Measurements from ENCODE around the gene ATAD3B. TPM values are rescaled to one million over a fixed set of nuclear protein-coding genes. Genes with fewer than 3 reads are reported as not detected.
"Not testable (repeated sequence)": the region's sequence is repeated elsewhere in the genome, so short reads cannot be mapped to it uniquely, and the experiment has no call there.

Gene ATAD3B
- total RNA-seq, 1 experiment from 2014 or later, result 62.9 TPM

DNA sequence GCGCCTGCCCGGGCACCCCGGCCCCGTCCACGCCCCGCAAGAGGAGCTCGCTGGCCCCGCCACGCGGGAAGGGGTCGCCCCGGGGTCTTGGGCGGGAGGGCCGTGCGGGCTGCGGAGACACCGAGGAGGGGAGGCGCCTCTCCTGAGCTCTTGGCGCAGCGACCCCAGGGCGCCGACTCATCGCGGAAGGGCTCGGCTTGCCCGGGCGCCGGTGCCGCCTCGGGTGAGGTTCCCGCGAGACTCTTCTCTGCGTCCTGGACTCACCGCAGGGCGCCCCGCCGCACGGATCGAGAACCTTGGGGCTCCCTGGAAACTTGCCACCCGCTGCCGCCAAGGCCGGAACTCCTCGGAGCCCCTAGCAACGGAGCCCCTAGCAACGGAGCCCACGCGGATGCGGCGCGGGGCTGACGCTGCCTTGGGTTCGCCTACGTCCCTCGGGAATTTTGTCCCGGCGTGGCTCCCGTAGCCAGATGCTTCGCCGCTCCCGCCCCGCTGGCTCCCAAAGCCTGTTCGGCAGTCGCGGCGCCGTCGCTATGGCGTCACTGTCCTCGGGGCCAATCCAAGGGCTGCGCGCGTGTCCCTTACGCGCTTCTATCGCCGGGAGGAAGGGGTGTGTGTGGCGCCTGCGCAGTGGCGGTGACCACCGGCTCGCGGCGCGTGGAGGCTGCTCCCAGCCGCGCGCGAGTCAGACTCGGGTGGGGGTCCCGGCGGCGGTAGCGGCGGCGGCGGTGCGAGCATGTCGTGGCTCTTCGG, 40.1 kb downstream of the ATAD3B start, which contains the start of gene ATAD3A:
Gene ATAD3A (plus strand): TSS at position 630 of the 753 bp plus-strand sequence. CDS start 107 bp downstream, at position 737.
- peak within 1 kb of the TSS; percentile 95 for H3K27ac ChIP-seq (ENCODE audit: low read depth, low read length)
- ChIA-PET RAD21 (ENCODE audit: low non-redundant PET in 1 of 2, low total read pairs in 2 of 2, uncharacterized antibody in 2 of 2, unreplicated experiment in 2 of 2) (no interaction called here), CTCF (interaction anchor here (1.3 kb wide), 1 partner anchor 70 kb away, joined by 3 read pairs; no protein-coding TSS in a partner anchor), POLR2A (no interaction called here)
- intact Hi-C loops (cut with micrococcal nuclease), result loop anchor here (5.0 kb wide), 1 partner anchor 61 kb away; the partner anchor contains the start of gene SSU72
- H2AFZ ChIP-seq (ENCODE audit: low read depth, low read length, poor library complexity, severe bottlenecking), result no peak within 1 kb of the TSS
- BruUV-seq (replicated peaks), result no TSS peak
- no peaks in the 10 kb centered on the region for H3K27me3 ChIP-seq (ENCODE audit: insufficient read depth, low read length)
- peak within 1 kb of the TSS; percentile 74 for H3K4me2 ChIP-seq (ENCODE audit: low read length)
- peaks cover 0 to 8% of the 10 kb centered on the region in 2 experiments; a peak in 2 of 4 replicates for H3K36me3 ChIP-seq (ENCODE audit: control insufficient read depth in 1 of 2, insufficient read depth in 2 of 2, low read length in 2 of 2)
- no peaks in the 10 kb centered on the region for H4K20me1 ChIP-seq (ENCODE audit: insufficient read depth)
- peak; percentile 93 for TF ChIP-seq SP1 (IDR thresholded peaks at IDR 0.05; ENCODE audit: low read depth)
- TF ChIP-seq, protein P1, sequence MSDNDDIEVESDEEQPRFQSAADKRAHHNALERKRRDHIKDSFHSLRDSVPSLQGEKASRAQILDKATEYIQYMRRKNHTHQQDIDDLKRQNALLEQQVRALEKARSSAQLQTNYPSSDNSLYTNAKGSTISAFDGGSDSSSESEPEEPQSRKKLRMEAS (IDR thresholded peaks at IDR 0.05), result peak; percentile 81
- TF ChIP-seq YY1 (IDR thresholded peaks at IDR 0.05; ENCODE audit: extremely low read depth, insufficient replicate concordance, low read depth, low read length), result peak; percentile 21
- no peak for TF ChIP-seq POLR2A (IDR thresholded peaks at IDR 0.05; ENCODE audit: borderline replicate concordance, extremely low read depth, insufficient read depth, insufficient read length)
- no peak for TF ChIP-seq EZH2 (IDR thresholded peaks at IDR 0.05)
- TF ChIP-seq SIN3A (IDR thresholded peaks at IDR 0.05; ENCODE audit: low read depth), result peak; percentile 69
- no peak for TF ChIP-seq EZH2phosphoT487 (IDR thresholded peaks at IDR 0.05; ENCODE audit: borderline replicate concordance)
- TF ChIP-seq, protein P2, sequence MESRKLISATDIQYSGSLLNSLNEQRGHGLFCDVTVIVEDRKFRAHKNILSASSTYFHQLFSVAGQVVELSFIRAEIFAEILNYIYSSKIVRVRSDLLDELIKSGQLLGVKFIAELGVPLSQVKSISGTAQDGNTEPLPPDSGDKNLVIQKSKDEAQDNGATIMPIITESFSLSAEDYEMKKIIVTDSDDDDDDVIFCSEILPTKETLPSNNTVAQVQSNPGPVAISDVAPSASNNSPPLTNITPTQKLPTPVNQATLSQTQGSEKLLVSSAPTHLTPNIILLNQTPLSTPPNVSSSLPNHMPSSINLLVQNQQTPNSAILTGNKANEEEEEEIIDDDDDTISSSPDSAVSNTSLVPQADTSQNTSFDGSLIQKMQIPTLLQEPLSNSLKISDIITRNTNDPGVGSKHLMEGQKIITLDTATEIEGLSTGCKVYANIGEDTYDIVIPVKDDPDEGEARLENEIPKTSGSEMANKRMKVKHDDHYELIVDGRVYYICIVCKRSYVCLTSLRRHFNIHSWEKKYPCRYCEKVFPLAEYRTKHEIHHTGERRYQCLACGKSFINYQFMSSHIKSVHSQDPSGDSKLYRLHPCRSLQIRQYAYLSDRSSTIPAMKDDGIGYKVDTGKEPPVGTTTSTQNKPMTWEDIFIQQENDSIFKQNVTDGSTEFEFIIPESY (IDR thresholded peaks at IDR 0.05; ENCODE audit: extremely low read depth, insufficient replicate concordance, low read length), result peak; percentile 90
- TF ChIP-seq EGR1 (IDR thresholded peaks at IDR 0.05; ENCODE audit: low read depth), result peak; percentile 48; the same call in 1 of the 2 replicates
- TF ChIP-seq ZFX (IDR thresholded peaks at IDR 0.05), result peak; percentile 35; the same call in 1 of the 2 replicates
- no peak; the same call in 1 of the 2 replicates for TF ChIP-seq CBX3 (IDR thresholded peaks at IDR 0.05; ENCODE audit: low read depth)
- TF ChIP-seq ELF1 (IDR thresholded peaks at IDR 0.05; ENCODE audit: borderline replicate concordance, low read depth), result no peak; the same call in 1 of the 2 replicates
- peak; percentile 30 for TF ChIP-seq TCF7L2 (IDR thresholded peaks at IDR 0.05; ENCODE audit: borderline replicate concordance, extremely low read depth, insufficient read depth, insufficient read length)
- TF ChIP-seq, protein P3, sequence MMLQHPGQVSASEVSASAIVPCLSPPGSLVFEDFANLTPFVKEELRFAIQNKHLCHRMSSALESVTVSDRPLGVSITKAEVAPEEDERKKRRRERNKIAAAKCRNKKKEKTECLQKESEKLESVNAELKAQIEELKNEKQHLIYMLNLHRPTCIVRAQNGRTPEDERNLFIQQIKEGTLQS (IDR thresholded peaks at IDR 0.05), result no peak
- TF ChIP-seq RAD21 (IDR thresholded peaks at IDR 0.05; ENCODE audit: low read depth), result no peak
- TF ChIP-seq POLR2AphosphoS5 (IDR thresholded peaks at IDR 0.05; ENCODE audit: low read depth, low read length), result peak; percentile 74
- peak; percentile 90 for TF ChIP-seq SRF (IDR thresholded peaks at IDR 0.05; ENCODE audit: low read depth)
- peak within 1 kb of the TSS; percentile 84 to 85 for H3K4me3 ChIP-seq (replicated peaks in 1 of 2; ENCODE audit: low read depth in 1 of 2, low read length in 2 of 2)
- DNase-seq (ENCODE audit: low read depth, low spot score) (peak; percentile 93), ATAC-seq (peak; percentile 89)
- H3K9me2 ChIP-seq (ENCODE audit: insufficient read depth), result no peaks in the 10 kb centered on the region
- no peaks in the 10 kb centered on the region for H3K9me3 ChIP-seq (ENCODE audit: control insufficient read depth in 1 of 2, insufficient read depth in 1 of 2, low read depth in 1 of 2, low read length in 2 of 2)
- H3K4me1 ChIP-seq (ENCODE audit: control insufficient read depth in 1 of 2, insufficient read depth in 2 of 2, low read length in 2 of 2), result peaks cover 7 to 13% of the 10 kb centered on the region in 2 experiments; a peak in 3 of 4 replicates
- peak within 1 kb of the TSS; percentile 99 for H3K9ac ChIP-seq (ENCODE audit: low read length)
- peaks cover 38% of the 10 kb centered on the region for H3K79me2 ChIP-seq (ENCODE audit: insufficient read depth, low read length)

DNA sequence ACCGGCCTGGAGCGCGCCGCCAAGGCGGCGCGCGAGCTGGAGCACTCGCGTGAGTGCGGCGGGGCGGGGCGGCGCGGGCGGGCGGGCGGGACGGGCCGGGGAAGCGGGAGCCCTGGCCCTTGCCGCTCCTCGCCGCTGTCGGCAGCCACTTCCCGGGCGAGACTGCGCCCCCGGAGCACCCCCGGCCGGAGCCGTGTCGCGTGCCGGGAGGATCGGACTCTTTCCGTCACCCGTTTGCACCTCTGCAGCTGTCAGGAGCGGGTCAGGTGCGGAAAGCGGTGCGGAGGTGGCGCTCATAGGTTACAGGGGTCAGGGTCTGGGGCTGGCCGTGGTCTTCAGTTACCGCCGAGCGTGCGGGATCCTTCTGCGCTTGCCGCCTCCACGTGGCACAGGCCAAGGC, 40.9 kb downstream of the ATAD3B start:
- RAD21 ChIA-PET (ENCODE audit: low non-redundant PET in 1 of 2, low total read pairs in 2 of 2, uncharacterized antibody in 2 of 2, unreplicated experiment in 2 of 2), result not testable (repeated sequence)

More for the DNA sequence above, 40.9 kb downstream of the ATAD3B start:
- intact Hi-C loops (cut with micrococcal nuclease), result loop anchor here (5.0 kb wide), 1 partner anchor 60 kb away; the partner anchor contains the start of gene SSU72
- H3K9me2 ChIP-seq (ENCODE audit: insufficient read depth); H3K9me3 ChIP-seq (ENCODE audit: control insufficient read depth in 1 of 2, insufficient read depth in 1 of 2, low read depth in 1 of 2, low read length in 2 of 2); H3K27me3 ChIP-seq (ENCODE audit: insufficient read depth, low read length); H4K20me1 ChIP-seq (ENCODE audit: insufficient read depth); BruUV-seq (replicated peaks); CTCF ChIA-PET; H2AFZ ChIP-seq (ENCODE audit: low read depth, low read length, poor library complexity, severe bottlenecking); H3K36me3 ChIP-seq (ENCODE audit: control insufficient read depth in 1 of 2, insufficient read depth in 2 of 2, low read length in 2 of 2); DNase-seq (ENCODE audit: low read depth, low spot score); POLR2A ChIA-PET: not testable (repeated sequence)
- peak; percentile 13 for ATAC-seq
- Histone ChIP-seq H3K79me2 (ENCODE audit: insufficient read depth, low read length) (peaks cover 40% of the 10 kb centered on the region), H3K27ac (ENCODE audit: low read depth, low read length) (peak overlapping the region; percentile 95; the same call in 1 of the 2 replicates), H3K4me2 (ENCODE audit: low read length) (peak overlapping the region; percentile 74), H3K9ac (ENCODE audit: low read length) (peak overlapping the region; percentile 99), H3K4me3 (replicated peaks in 1 of 2; ENCODE audit: low read depth in 1 of 2, low read length in 2 of 2) (peak overlapping the region; percentile 84 to 85), H3K4me1 (ENCODE audit: control insufficient read depth in 1 of 2, insufficient read depth in 2 of 2, low read length in 2 of 2) (peaks cover 7 to 13% of the 10 kb centered on the region in 2 experiments; a peak in 3 of 4 replicates)
